Sigmoid colon (tissue), 4 donors: ENCODE results near the gene C6orf132.

ENCODE experiments used
- POLR2A ChIP-seq, 2 donors: fragments of 450-650 bp; IDR thresholded peaks; one replicate each; pipeline ENCODE4 v1.6.1; 2016; ENCODE audit warnings: antibody characterized with exemption in 2 of 2, mild to moderate bottlenecking in 2 of 2, moderate library complexity in 2 of 2
- POLR2AphosphoS5 ChIP-seq, 4 donors: sonication (generic); formaldehyde crosslinking; IDR thresholded peaks; one replicate each; pipeline ENCODE4 v1.6.1; 2017; ENCODE audit warnings: antibody characterized with exemption in 4 of 4

GRCh38 chr6:42068872-42069522 is 73.4 kb downstream of the C6orf132 start:
- TF ChIP-seq POLR2AphosphoS5 (IDR thresholded peaks at IDR 0.05) (no peak), POLR2A (IDR thresholded peaks at IDR 0.05) (no peak)
